ENCODE measurements around the gene MAZ.

DNA sequence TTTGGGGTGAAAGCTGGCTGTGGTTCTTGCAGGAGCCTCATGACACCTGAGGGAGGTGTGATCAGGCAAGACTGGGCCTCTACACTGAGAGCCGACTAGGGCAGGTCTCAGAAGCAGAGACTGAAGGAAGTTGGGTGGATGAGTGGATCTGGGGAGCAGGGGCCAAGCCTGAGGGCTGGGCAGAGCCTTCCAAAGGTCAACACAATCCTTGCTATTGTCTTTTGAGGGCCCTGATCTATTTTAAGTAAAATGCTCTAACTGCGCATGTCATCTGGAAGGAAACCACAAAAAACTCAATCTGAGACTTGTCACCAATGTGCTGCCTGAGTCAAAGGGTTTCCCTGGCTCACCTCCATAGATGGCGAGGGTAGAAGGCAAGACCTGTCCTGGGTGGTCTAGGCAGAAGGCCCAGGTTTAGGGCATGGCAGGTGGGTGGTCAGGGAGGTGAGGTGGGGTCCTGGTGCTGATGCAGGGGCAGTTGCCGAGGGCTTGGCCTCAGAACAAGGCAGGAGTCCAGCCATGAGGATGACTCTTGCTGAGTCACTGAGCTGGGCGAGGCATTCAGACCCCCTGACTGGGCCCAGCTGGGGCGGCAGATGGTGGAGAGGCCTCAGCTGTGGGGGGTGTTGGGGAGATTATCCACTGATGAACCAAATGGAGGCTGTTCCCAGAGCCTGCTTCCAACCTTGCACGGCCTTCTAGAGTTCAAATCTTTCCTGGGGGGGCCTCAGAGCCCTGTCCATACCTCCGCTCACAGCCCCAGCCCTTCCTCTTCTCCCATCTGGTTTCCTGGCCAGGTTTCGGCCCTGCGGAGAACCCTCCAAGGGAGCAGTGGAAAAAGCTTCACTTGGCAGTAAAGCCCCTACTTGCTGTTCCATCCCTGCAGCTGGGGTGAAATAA lies 19.1 kb downstream of the MAZ start:
- TF ChIP-seq POLR2A (IDR thresholded peaks at IDR 0.05; ENCODE audit: low read depth, low read length) (no peak; the same call in 1 of the 2 replicates), POLR2AphosphoS5 (IDR thresholded peaks at IDR 0.05; ENCODE audit: low read depth, low read length) (no peak)

Measured in GM12892 (cell line).